ENCODE data around the gene ARL5A.

The ARL5A gene

GRCh38 chr2:151795646-151796240 is 32.5 kb downstream of the ARL5A start:
- TF ChIP-seq POLR2AphosphoS5 (IDR thresholded peaks at IDR 0.05; ENCODE audit: low read depth, low read length) = no peak
- TF ChIP-seq FOXP2 (optimal IDR thresholded peaks at IDR 0.05; ENCODE audit: borderline replicate concordance, extremely low read depth, extremely low read length, insufficient read depth) = no peak
- no peak for TF ChIP-seq TAF1 (IDR thresholded peaks at IDR 0.05; ENCODE audit: borderline replicate concordance, insufficient read depth, low read length)
- no peak for TF ChIP-seq REST (IDR thresholded peaks at IDR 0.05; ENCODE audit: insufficient read depth in 1 of 2, low read depth in 2 of 2, low read length in 2 of 2)
- TF ChIP-seq SIN3A (IDR thresholded peaks at IDR 0.05; ENCODE audit: borderline replicate concordance, insufficient read depth, low read length) = no peak

- no peak for TF ChIP-seq TAF1 (IDR thresholded peaks at IDR 0.05; ENCODE audit: borderline replicate concordance, insufficient read depth, low read length)
Measured at GRCh38 chr2:151793123-151793522, 35.1 kb downstream of the ARL5A start.

GRCh38 chr2:151792589-151792988 is 35.6 kb downstream of the ARL5A start:
- TF ChIP-seq REST (IDR thresholded peaks at IDR 0.05; ENCODE audit: insufficient read depth in 1 of 2, low read depth in 2 of 2, low read length in 2 of 2) (no peak), POLR2AphosphoS5 (IDR thresholded peaks at IDR 0.05; ENCODE audit: low read depth, low read length) (no peak), TAF1 (IDR thresholded peaks at IDR 0.05; ENCODE audit: borderline replicate concordance, insufficient read depth, low read length) (no peak), SIN3A (IDR thresholded peaks at IDR 0.05; ENCODE audit: borderline replicate concordance, insufficient read depth, low read length) (no peak), FOXP2 (optimal IDR thresholded peaks at IDR 0.05; ENCODE audit: borderline replicate concordance, extremely low read depth, extremely low read length, insufficient read depth) (no peak)

GRCh38 chr2:151791545-151791944 is 36.7 kb downstream of the ARL5A start:
- no peak for TF ChIP-seq TAF1 (IDR thresholded peaks at IDR 0.05; ENCODE audit: borderline replicate concordance, insufficient read depth, low read length)
- TF ChIP-seq SIN3A (IDR thresholded peaks at IDR 0.05; ENCODE audit: borderline replicate concordance, insufficient read depth, low read length) = no peak
- TF ChIP-seq REST (IDR thresholded peaks at IDR 0.05; ENCODE audit: insufficient read depth in 1 of 2, low read depth in 2 of 2, low read length in 2 of 2) = no peak
- TF ChIP-seq POLR2AphosphoS5 (IDR thresholded peaks at IDR 0.05; ENCODE audit: low read depth, low read length) = no peak
- no peak for TF ChIP-seq FOXP2 (optimal IDR thresholded peaks at IDR 0.05; ENCODE audit: borderline replicate concordance, extremely low read depth, extremely low read length, insufficient read depth)

GRCh38 chr2:151790689-151791088 is 37.5 kb downstream of the ARL5A start:
- no peak for TF ChIP-seq REST (IDR thresholded peaks at IDR 0.05; ENCODE audit: insufficient read depth in 1 of 2, low read depth in 2 of 2, low read length in 2 of 2)
- no peak for TF ChIP-seq POLR2AphosphoS5 (IDR thresholded peaks at IDR 0.05; ENCODE audit: low read depth, low read length)
- TF ChIP-seq TAF1 (IDR thresholded peaks at IDR 0.05; ENCODE audit: borderline replicate concordance, insufficient read depth, low read length) = no peak
- TF ChIP-seq FOXP2 (optimal IDR thresholded peaks at IDR 0.05; ENCODE audit: borderline replicate concordance, extremely low read depth, extremely low read length, insufficient read depth) = no peak
- TF ChIP-seq SIN3A (IDR thresholded peaks at IDR 0.05; ENCODE audit: borderline replicate concordance, insufficient read depth, low read length) = no peak

All from PFSK-1 (cell line).